Stimulated activated CD4-positive, alpha-beta T cell treated with anti-CD3 and anti-CD28 coated beads, Interleukin-12 subunit alpha, Interleukin-12 subunit beta, amount 100 ng/mL, for 48 hours (primary cell): ENCODE measurements around the gene NUP50.

Experiments
- DNase-seq, 3 donors: peaks; one replicate each; pipeline ENCODE4 v3.0.0-alpha.2; 2020; ENCODE audit warnings: low read depth in 2 of 3, low spot score in 1 of 3

Gene NUP50

DNA sequence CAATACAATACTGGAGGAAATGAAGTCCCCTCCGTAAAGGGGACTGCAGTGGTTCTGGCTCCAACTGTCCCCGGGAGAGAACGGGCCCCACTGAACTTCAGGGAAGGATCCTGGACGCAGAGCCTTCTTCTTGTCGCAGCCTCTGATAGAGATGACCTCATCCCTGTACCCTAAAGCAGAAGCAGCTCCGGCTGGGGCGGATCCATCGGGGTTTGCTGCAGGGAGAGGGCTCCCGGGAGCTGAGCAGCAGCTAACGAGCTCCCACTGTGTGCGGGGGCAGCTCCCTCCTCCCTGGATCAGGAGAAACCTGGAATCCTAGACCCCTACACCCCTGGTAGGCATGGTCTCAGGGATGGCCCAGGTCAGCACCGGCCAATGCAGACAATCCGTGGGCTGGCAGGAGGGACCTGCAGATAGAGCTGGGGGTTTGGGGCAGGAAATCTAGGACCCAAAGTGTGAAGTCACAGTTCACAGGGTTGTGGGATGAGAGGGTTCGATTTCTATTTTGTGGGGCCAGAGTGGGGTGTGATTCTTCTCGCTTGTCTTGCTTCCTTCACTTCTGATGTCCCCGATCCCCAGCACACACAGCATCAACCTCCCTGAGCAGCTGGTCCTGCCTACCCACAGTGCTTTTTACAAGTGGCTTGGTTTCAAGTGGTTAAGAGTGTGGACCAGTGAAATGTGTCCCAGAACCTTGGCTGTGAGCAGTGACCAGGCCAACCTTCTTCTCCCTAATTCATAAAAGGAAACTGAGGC lies 64.1 kb downstream of the NUP50 start:
- no peak for DNase-seq

DNA sequence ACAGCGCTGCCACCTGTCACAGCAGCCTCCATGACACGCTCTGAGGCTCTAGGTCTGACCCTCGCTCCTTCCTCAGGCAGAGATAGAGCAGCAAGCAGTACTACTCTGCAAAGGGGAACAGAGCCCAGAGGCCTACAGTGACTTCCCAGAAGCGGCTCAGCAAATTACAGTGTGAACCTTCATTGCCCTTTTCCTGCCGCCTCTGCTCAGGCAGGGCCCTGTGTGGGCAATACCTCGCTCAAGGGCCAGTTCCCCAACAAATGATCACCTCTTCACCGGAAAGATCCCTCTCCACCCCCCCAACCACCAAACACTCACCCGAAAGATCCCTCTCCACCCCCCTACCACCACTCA lies 64.7 kb downstream of the NUP50 start:
- no peak for DNase-seq

DNA sequence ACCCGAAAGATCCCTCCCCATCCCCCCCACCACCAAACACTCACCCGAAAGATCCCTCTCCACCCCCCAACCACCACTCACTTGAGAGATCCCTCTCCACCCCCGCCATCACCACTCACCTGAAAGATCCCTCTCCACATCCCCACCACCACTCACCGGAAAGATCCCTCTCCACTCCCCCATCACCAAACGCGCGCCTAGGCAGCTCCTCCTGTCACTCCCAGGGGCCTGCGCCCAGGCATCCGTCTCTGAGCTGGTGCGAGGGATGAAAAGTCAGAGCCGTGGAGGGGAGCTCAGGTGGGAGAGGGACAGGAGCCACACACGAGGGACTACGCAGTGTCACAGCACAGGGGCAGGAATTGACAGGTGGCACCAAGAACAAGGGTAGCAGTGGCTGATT lies 65.5 kb downstream of the NUP50 start:
- DNase-seq = no peak

DNA sequence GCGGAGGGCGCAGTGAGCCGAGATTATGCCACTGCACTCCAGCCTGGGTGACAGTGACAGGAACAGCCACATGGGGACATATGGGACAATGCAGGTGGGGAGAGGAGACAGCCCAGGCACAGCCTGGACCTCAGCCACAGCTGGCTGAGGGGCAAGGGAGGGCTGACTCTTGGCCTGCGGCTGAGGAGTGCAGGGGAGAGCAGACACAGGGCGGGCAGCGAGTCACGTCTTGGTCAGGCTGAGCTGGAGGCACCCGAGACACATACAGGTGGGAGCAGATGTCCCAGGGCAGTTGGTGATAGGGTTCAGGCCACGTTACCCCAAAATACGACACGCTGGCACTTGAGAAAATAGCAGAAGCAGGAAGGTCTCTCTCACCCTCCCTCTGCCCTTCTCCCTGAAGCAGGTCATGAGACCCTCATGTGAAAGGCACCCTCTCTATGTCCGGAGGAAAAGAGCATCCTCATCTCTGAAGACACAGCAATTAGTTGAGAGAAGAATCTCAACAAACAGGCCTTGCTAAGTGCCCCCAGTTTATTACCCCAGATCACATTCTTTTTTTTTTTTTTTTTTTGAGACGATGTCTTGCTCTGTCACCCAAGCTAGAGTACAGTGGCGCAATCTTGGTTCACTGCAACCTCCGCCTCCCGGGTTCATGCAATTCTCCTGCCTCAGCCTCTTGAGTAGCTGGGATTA lies 66.4 kb downstream of the NUP50 start:
- DNase-seq = no peak

DNA sequence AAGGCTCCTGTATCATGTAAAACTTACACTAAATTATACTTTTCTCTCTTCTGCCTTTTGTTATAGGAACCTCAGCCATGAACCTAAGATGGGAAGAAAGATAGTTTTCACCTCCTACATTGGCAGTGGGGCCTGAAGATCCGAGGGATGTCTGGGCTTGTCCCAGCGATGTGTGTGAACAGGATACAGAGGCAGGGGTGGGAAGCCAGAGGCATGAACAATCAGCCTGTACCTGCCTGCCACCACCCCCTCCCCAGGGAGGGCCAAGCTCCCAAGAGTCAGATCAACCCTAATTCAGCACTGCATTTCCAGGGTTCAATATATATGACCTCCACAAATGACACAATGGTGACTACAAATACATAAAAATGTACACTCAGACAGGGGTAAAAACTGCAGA lies 67.6 kb downstream of the NUP50 start:
- no peak for DNase-seq

DNA sequence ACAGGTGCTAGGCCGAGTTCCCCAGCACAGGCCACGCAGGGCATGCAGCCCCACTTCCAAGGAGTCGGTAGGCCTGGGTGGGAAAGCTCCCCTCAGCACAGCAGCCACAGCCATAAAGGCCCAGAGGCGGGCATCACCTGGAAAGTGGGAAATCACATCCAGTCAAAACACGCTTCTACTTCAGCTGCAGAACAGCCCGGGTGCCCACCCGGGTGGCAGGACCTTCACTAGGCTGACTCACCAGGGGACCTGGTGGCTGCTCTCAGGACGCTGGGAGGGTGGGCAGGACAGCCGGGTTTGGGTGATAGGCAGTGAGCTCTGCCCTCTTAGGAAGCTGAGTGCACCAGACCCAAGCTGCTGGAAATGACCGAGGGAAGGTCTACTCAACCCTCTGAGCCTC lies 69.7 kb downstream of the NUP50 start:
- no peak for DNase-seq

DNA sequence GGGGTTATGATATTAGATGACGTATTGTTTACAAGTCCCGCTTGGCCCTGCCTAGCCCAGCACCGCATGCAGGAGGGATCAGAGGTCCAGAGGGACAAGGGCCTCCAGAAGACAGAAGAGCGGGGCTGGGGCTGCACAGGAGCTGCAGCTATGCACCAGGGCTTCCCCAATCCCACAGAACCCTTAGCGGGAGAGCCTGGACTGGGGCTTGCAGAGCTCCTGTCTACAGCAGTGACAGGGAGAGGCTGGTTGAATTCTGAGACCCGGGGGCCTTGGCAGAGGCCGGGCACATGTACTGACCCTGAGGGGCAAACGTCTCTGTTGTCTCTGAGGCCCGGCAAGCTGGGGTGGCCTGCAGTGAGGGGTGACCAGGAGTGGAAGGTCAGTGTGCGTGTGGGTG lies 70.1 kb downstream of the NUP50 start:
- no peak for DNase-seq

DNA sequence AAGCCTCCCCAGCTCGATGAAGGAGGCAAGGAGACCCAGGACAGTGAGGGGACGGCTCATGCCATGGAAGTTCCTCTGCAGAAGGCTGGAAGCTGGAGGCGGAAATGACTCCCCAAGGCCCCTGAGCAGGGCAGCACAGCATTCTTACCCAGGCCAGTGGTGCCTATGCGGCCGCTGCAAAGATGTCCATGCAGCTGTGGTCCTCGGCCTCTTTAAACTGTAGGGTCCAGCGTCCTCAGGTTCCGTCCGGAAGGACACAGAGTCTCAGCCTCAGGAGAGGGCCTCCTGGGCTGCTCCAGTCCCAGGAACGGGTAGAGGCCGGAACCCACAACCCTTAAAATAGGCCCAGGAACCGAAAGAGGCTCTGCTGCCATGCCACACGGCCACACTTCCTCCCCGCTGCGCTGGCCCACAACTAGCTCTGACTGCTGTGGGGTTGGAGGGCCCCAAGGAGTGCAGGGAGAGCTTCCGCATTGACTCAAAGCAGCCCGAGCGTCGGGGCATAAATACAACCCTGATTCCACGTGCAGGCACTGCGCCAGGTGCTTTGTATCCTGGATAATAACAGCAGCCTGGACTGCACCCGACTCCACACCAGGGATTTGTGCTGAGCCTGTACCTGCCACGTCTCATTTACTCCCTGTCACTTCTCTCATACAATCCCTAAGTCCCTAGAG lies 71.5 kb downstream of the NUP50 start:
- DNase-seq = no peak

DNA sequence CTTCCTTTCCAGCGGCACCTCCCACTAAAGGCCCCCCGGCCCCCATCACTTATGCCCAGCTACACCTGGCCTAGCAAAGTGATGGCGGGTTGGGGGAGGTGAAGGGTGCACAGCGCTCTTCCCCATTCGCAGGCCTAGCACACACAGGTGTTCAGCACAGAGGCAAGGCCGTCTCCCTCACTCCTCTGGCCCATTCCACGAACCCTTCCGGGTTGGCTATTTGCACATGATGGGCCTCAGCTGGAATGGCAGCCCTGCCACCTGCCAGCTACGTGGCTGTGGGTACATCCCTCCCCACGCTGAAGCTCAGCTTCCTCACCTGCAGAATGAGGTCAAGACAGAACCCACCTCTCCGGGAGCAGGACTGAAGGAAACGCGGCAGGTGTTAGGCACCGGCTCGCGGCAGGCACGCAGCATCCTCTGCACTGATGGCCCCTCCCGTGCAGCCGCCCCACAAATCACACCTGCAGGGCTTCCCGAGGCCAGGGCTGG lies 72.2 kb downstream of the NUP50 start:
- DNase-seq = no peak

DNA sequence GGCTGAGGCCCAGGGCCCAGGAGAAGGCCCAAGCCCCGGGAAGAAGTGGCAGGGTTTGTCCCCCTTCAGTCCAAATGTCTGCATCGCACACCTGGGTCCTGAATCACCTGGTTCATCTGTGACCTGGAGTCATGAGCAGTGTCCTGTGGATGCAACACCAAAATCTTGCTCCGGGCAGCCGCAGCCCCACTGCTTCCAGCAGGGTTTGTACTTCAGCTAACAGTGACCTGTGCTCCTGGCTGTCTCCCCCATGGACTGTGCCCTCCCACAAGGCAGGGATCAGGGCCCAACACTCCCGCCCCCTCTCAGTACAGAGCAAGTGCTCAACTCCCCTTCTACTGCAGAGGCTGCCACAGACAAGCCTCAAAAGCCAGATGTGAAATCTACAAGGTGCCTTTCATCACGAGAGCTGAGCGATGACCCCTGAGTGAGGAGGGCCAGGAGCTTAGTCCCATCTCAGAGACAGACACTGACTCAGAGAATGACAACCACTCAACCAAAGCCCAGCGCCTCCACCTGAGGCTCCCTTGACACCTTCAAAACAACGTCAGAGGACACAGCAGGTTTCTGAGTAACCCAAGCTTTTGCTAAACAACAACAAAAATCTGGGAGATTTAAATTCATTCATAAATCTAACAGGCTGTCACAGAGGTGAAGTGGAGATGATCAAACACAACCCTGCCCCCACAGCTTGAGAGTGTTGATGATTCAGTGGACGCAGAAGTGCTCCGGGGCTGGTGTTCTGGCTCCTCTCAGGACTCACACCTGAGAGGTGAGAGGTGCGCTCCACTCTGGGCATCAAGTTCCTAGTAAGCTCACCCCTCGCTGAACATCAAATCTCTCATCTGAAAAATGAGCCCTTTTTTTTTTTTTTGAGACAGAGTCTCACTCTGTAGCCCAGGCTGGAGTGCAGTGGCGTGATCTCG lies 73.6 kb downstream of the NUP50 start:
- no peak for DNase-seq
